AG04450 (cell line): ENCODE data around the gene HABP2. TPM values are rescaled to one million over a fixed set of nuclear protein-coding genes. Genes with fewer than 3 reads are reported as not detected.

Experiments used
- CTCF ChIA-PET: fragments of 300-600, 350-600 bp; formaldehyde crosslinking; extraction: SDS; loops from one replicate; lab custom pipeline; 2022; ENCODE audit warnings: antibody characterized with exemption, inconsistent platforms; lab: Charles Lee
- POLR2A ChIA-PET: fragments of 350-600 bp; formaldehyde crosslinking; extraction: SDS; loops from one replicate; lab custom pipeline; 2021; ENCODE audit warnings: antibody characterized with exemption, inconsistent platforms; lab: Yijun Ruan, JAX
- DNase-seq: peaks from one replicate; pipeline ENCODE4 v3.0.0-alpha.2; 2011; ENCODE audit warnings: low read depth, low spot score
- H3K27ac ChIP-seq: one replicate; pipeline ENCODE4 v1.5.1; 2012; ENCODE audit warnings: low read depth, low read length, control low read depth
- H3K27me3 ChIP-seq: one replicate; pipeline ENCODE4 v1.6.0; 2012; ENCODE audit warnings: low read length; ENCODE audit not compliant: control insufficient read depth, insufficient read depth
- H3K4me3 ChIP-seq: 2 replicates; pipeline ENCODE4 v1.5.1; 2011; ENCODE audit warnings: mild to moderate bottlenecking, low read depth, low read length, control low read depth
- H3K9me3 ChIP-seq: 2 replicates; pipeline ENCODE4 v1.5.1; 2012; ENCODE audit warnings: low read length; ENCODE audit not compliant: control insufficient read depth, insufficient read depth
- polyA plus RNA-seq: library from polyadenylated mRNA; depleted of rRNA; stranded (reverse); fragments of >200 nt; gene quantifications from 2 replicates; pipeline ENCODE4 v1.2.3, GENCODE V29; 2011
- TF ChIP-seq, protein P1 (sequence below): IDR thresholded peaks from 2 replicates; pipeline ENCODE4 v1.5.1; 2011; ENCODE audit warnings: low read depth, low read length, control low read depth, inconsistent platforms

Gene HABP2
- polyA plus RNA-seq, 1 experiment: not detected

- Histone ChIP-seq H3K27me3 (no peaks in the 10 kb centered on the region), H3K27ac (no peak overlapping the region), H3K9me3 (no peaks in the 10 kb centered on the region), H3K4me3 (no peak overlapping the region)
- DNase-seq: no peak
- TF ChIP-seq, protein P1, sequence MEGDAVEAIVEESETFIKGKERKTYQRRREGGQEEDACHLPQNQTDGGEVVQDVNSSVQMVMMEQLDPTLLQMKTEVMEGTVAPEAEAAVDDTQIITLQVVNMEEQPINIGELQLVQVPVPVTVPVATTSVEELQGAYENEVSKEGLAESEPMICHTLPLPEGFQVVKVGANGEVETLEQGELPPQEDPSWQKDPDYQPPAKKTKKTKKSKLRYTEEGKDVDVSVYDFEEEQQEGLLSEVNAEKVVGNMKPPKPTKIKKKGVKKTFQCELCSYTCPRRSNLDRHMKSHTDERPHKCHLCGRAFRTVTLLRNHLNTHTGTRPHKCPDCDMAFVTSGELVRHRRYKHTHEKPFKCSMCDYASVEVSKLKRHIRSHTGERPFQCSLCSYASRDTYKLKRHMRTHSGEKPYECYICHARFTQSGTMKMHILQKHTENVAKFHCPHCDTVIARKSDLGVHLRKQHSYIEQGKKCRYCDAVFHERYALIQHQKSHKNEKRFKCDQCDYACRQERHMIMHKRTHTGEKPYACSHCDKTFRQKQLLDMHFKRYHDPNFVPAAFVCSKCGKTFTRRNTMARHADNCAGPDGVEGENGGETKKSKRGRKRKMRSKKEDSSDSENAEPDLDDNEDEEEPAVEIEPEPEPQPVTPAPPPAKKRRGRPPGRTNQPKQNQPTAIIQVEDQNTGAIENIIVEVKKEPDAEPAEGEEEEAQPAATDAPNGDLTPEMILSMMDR: no peak
- ChIA-PET POLR2A (no interaction called here), CTCF (no interaction called here)
These were observed 839 bp upstream of the HABP2 start for GRCh38 chr10:113552014-113552413.

- ChIA-PET CTCF (interaction anchor here (0.7 kb wide), 1 partner anchor 10 kb away, joined by 3 read pairs; no protein-coding TSS in a partner anchor), POLR2A (no interaction called here)
- no peak overlapping the region for H3K27ac ChIP-seq
- H3K9me3 ChIP-seq: no peaks in the 10 kb centered on the region
- peaks cover 5% of the 10 kb centered on the region for H3K27me3 ChIP-seq
- no peak overlapping the region for H3K4me3 ChIP-seq
- DNase-seq: no peak
- TF ChIP-seq, protein P1: no peak
These were observed 296 bp downstream of the HABP2 start for GRCh38 chr10:113553149-113553548.

DNA sequence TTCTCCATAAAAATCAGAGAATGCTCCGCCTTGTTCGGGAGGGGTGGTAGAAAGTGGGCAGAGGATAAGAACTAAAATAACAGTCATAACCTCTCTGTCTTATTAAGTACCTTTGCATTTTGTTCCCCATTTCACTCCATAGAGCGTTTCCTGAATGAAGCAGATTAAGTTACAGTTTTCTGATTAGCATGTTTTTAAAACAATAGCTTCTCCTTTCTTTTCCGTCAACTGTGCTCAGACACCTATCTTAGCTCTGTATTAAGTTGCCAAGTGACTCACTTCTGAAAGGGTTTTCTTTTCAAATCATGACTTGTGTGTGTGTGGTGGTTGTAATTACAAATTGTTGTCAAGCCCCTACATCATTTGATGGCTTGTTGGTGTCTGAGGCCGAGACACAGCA lies 1.4 kb downstream of the HABP2 start:
- TF ChIP-seq, protein P1: no peak
- Histone ChIP-seq H3K27me3 (peaks cover 9% of the 10 kb centered on the region), H3K9me3 (no peaks in the 10 kb centered on the region), H3K4me3 (no peak overlapping the region), H3K27ac (no peak overlapping the region)
- ChIA-PET POLR2A (no interaction called here), CTCF (interaction anchor here (1.7 kb wide), 1 partner anchor 9 kb away, joined by 4 read pairs; no protein-coding TSS in a partner anchor)
- DNase-seq: no peak

DNA sequence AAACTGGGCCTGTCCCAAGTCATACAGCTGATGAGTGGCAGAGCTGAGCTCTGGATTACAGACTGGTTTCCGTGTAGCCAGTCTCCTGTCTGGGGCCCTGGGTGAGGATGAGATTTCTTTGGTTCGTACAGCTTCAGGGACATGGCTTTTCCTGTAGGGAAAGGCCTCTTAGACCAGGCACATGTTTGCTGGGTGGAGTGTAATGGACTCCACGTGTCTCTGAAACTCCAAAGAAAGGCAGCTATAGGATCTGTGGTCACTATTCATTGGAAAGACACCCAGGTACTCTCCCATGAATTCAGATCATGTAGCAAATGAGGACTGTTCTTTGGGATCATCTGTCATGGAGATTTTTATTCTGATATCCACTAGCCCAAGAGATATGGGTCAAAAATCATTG lies 2.4 kb downstream of the HABP2 start:
- Histone ChIP-seq H3K4me3 (no peak overlapping the region), H3K9me3 (no peaks in the 10 kb centered on the region), H3K27me3 (peaks cover 9% of the 10 kb centered on the region), H3K27ac (no peak overlapping the region)
- no peak for DNase-seq
- TF ChIP-seq, protein P1: no peak
- ChIA-PET POLR2A (no interaction called here), CTCF (interaction anchor here (1.7 kb wide), 1 partner anchor 8 kb away, joined by 4 read pairs; no protein-coding TSS in a partner anchor)

- CTCF ChIA-PET: no interaction called here
- DNase-seq: no peak
- H3K9me3 ChIP-seq: no peaks in the 10 kb centered on the region
- peaks cover 9% of the 10 kb centered on the region for H3K27me3 ChIP-seq
- H3K27ac ChIP-seq: no peak overlapping the region
- TF ChIP-seq, protein P1: no peak
- POLR2A ChIA-PET: no interaction called here
- no peak overlapping the region for H3K4me3 ChIP-seq
These were observed 2.9 kb downstream of the HABP2 start for GRCh38 chr10:113555751-113556150.
